Liver (tissue), 3 donors: Measurements from ENCODE around the gene GSK3A.

ENCODE experiments used
- EGR1 ChIP-seq, 2 donors: IDR thresholded peaks; 2 replicates each; pipeline ENCODE4 v1.6.1; 2016 to 2018; ENCODE audit warnings: antibody characterized with exemption in 2 of 2, low read depth in 2 of 2
- GABPA ChIP-seq, 2 donors: IDR thresholded peaks in 1 of 2; conservative IDR thresholded peaks in 1 of 2; 2 replicates each; pipeline ENCODE4 v1.6.1; 2016; ENCODE audit warnings: antibody characterized with exemption in 2 of 2, mild to moderate bottlenecking in 1 of 2, moderate library complexity in 1 of 2
- JUND ChIP-seq, 2 donors: IDR thresholded peaks; 2 replicates each; pipeline ENCODE4 v1.6.1; 2016; ENCODE audit warnings: antibody characterized with exemption in 2 of 2
- RAD21 ChIP-seq, 2 donors: IDR thresholded peaks; 2 replicates each; pipeline ENCODE4 v1.6.1; 2016; ENCODE audit warnings: antibody characterized with exemption in 2 of 2, mild to moderate bottlenecking in 2 of 2
- SP1 ChIP-seq: IDR thresholded peaks from 2 replicates; pipeline ENCODE4 v1.6.1; 2018; ENCODE audit warnings: antibody characterized with exemption, mild to moderate bottlenecking
- TAF1 ChIP-seq: conservative IDR thresholded peaks from 2 replicates; pipeline ENCODE4 v1.6.1; 2016; ENCODE audit warnings: antibody characterized with exemption, mild to moderate bottlenecking
- TF ChIP-seq, protein P1 (sequence below): IDR thresholded peaks from 2 replicates; pipeline ENCODE4 v1.6.1; 2016; ENCODE audit warnings: antibody characterized with exemption
- TF ChIP-seq, protein P2 (sequence below): fragments of 150-350 bp; IDR thresholded peaks from 2 replicates; pipeline ENCODE4 v1.5.1; 2017; ENCODE audit warnings: improper control_type of control experiment, low read depth, low read length; ENCODE audit not compliant: missing input control
- TF ChIP-seq, protein P3 (sequence below): IDR thresholded peaks from 2 replicates; pipeline ENCODE4 v1.6.1; 2016; ENCODE audit warnings: antibody characterized with exemption
- TF ChIP-seq, protein P4 (sequence below): IDR thresholded peaks from 2 replicates; pipeline ENCODE4 v1.6.1; 2016; ENCODE audit warnings: antibody characterized with exemption, mild to moderate bottlenecking
- donor health status: healthy.
- donor health status: healthy.

DNA sequence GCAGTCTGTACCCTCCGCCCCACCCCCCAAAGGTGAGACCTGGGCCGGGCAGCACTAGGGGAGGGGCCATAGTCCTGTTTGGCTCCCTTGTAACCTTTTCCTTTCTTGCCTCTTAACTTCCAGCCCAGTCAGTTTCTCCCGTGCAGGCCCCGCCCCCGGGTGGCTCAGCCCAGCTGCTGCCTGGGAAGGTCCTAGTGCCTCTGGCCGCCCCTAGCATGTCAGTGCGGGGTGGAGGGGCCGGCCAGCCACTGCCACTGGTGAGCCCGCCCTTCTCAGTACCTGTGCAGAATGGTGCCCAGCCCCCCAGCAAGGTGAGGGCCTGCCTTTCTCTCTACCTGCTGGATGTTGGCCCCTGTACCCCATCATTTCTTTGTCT lies 49.0 kb upstream of the GSK3A start:
- TF ChIP-seq, protein P1, sequence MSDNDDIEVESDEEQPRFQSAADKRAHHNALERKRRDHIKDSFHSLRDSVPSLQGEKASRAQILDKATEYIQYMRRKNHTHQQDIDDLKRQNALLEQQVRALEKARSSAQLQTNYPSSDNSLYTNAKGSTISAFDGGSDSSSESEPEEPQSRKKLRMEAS: no peak
- no peak for TF ChIP-seq RAD21 (IDR thresholded peaks at IDR 0.05)
- TF ChIP-seq, protein P2, sequence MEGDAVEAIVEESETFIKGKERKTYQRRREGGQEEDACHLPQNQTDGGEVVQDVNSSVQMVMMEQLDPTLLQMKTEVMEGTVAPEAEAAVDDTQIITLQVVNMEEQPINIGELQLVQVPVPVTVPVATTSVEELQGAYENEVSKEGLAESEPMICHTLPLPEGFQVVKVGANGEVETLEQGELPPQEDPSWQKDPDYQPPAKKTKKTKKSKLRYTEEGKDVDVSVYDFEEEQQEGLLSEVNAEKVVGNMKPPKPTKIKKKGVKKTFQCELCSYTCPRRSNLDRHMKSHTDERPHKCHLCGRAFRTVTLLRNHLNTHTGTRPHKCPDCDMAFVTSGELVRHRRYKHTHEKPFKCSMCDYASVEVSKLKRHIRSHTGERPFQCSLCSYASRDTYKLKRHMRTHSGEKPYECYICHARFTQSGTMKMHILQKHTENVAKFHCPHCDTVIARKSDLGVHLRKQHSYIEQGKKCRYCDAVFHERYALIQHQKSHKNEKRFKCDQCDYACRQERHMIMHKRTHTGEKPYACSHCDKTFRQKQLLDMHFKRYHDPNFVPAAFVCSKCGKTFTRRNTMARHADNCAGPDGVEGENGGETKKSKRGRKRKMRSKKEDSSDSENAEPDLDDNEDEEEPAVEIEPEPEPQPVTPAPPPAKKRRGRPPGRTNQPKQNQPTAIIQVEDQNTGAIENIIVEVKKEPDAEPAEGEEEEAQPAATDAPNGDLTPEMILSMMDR: no peak
- no peak for TF ChIP-seq TAF1
- TF ChIP-seq GABPA (IDR thresholded peaks at IDR 0.05 in 1 of 2, conservative IDR thresholded peaks at IDR 0.05 in 1 of 2): no peak
- TF ChIP-seq EGR1 (IDR thresholded peaks at IDR 0.05; ENCODE audit: low read depth in 2 of 2): no peak
- no peak for TF ChIP-seq JUND (IDR thresholded peaks at IDR 0.05)
- TF ChIP-seq, protein P3, sequence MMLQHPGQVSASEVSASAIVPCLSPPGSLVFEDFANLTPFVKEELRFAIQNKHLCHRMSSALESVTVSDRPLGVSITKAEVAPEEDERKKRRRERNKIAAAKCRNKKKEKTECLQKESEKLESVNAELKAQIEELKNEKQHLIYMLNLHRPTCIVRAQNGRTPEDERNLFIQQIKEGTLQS: no peak
- TF ChIP-seq, protein P4, sequence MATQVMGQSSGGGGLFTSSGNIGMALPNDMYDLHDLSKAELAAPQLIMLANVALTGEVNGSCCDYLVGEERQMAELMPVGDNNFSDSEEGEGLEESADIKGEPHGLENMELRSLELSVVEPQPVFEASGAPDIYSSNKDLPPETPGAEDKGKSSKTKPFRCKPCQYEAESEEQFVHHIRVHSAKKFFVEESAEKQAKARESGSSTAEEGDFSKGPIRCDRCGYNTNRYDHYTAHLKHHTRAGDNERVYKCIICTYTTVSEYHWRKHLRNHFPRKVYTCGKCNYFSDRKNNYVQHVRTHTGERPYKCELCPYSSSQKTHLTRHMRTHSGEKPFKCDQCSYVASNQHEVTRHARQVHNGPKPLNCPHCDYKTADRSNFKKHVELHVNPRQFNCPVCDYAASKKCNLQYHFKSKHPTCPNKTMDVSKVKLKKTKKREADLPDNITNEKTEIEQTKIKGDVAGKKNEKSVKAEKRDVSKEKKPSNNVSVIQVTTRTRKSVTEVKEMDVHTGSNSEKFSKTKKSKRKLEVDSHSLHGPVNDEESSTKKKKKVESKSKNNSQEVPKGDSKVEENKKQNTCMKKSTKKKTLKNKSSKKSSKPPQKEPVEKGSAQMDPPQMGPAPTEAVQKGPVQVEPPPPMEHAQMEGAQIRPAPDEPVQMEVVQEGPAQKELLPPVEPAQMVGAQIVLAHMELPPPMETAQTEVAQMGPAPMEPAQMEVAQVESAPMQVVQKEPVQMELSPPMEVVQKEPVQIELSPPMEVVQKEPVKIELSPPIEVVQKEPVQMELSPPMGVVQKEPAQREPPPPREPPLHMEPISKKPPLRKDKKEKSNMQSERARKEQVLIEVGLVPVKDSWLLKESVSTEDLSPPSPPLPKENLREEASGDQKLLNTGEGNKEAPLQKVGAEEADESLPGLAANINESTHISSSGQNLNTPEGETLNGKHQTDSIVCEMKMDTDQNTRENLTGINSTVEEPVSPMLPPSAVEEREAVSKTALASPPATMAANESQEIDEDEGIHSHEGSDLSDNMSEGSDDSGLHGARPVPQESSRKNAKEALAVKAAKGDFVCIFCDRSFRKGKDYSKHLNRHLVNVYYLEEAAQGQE: no peak
- TF ChIP-seq SP1: no peak
